HuH-7.5 (cell line): ENCODE data around the gene LEFTY2.
"Not testable (repeated sequence)": the region's sequence is repeated elsewhere in the genome, so short reads cannot be mapped to it uniquely, and the experiment has no call there.

Experiments used
- DNase-seq: peaks from one replicate; pipeline ENCODE4 v3.0.0; 2011; ENCODE audit warnings: low spot score

LEFTY2 gene

DNA sequence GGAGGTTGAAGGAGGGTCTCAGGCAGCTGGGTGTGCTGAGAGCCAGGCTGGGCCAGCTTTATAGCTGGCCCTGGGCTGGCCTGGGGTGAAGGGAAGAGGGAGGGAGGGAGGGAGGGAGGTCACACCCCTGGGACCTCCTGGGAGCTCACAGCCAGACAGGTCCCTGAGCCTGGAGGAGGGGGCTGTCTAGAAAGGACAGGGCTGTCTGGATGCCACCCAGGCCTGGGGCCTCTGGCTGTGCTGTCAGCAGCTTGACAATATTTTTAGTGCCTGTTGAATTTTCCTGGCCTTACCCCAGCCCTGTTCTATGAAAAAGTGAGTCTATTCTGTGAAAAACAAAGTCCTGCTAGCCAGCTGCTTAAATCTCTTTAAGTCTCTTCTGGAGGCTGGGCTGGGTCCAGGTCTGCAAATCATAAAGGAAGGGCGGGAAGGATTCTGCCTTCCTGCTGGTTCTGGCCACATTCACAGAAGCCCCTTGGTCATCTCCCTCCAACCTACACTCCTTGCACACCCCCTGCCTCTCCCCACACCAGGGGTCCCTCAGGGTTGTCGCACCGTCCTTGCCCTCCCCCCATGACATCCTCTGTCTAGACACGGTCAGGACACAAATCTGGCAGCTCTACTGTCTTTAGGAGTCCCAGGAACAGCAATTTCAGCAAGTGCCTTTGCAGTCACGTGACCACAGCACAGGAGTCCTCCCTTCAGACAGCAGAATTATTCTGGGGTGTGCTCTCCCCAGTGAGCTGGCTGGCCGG, at the start of gene LEFTY2:
Gene LEFTY2 (minus strand): TSS at position 34 of the 755 bp plus-strand sequence. CDS start 80 bp downstream, outside the sequence.
- DNase-seq: no peak

- no peak for DNase-seq
Observed at GRCh38 chr1:225987491-225988316, 46.7 kb upstream of the LEFTY2 start.

GRCh38 chr1:225981714-225982113, 40.7 kb upstream of the LEFTY2 start:
- DNase-seq: no peak

- DNase-seq: no peak
Observed at GRCh38 chr1:225980005-225980836, 39.2 kb upstream of the LEFTY2 start.

GRCh38 chr1:225979421-225979820, 38.4 kb upstream of the LEFTY2 start:
- DNase-seq: no peak

DNA sequence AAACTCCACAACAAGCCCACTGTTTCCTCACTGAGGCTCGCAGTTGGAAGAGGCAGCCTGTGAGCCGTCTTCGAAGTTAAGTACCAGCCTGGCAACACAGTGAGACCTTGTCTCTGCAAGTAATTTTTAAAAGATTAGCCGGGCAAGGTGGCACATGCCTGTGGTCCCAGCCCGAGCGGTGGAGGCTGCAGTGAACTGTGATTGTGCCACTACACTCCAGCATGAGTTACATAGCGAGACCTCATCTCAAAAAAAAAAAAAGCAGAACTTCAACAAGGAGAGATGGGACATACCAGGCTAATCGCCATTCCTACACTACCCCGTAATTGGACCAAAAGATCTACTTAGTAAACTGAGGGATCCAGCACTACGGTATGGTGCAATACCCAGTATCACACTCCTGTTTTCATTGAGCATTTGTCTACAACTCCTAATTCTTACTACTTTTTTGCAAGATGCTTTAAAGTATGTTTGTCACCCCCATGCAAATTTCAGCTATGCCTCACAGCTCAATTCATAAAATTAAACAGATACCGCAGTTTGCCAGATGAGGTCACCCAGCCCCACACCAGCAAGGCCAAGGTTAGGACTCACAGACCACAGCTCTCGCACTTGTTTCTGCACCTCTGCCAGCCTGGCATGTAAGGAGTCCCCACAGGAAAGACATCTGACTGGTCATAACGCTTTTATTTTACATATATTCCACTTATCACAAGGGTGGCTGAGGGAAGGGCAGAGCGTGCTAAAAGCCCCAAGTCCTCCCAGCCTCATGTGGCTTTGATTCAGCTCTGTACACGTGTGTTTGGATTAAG, 37.1 kb upstream of the LEFTY2 start:
- DNase-seq: no peak

DNA sequence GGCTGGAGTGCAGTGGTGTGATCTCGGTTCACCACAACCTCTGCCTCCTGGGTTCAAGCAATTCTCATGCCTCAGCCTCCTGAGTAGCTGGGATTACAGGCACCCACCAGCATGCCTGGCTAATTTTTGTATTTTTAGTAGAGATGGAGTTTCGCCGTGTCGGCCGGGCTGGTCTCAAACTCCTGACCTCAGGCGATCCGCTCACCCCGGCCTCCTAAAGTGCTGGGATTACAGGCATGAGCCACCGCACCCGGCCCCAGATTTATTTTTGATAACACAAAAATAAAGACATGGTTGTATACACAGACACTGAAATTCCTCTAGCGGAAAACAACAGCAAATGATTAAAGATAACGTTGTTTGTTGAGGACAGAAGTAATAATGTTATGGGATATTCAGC, 34.1 kb upstream of the LEFTY2 start:
- not testable (repeated sequence) for DNase-seq

DNA sequence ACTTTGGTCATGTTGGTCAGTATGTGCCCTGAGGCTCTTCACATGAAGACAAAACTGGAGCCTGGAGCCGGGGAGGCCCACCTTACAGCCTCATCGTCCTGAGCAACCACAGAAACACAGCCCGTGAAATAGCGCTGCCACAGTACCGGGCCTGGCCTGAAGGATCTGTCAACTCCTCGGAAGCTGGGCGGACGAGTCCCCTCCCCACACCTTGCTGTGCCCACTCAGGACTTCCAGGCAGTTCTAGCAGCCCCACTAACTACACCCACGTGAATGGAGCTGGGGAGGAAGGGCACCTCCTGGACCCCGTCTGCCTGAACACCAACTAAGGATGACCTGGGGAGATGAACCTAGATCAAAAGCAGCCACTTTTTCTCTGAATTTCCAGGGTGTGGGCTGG, 33.4 kb upstream of the LEFTY2 start:
- DNase-seq: no peak

- no peak for DNase-seq
Observed at GRCh38 chr1:225973158-225973557, 32.1 kb upstream of the LEFTY2 start.

DNA sequence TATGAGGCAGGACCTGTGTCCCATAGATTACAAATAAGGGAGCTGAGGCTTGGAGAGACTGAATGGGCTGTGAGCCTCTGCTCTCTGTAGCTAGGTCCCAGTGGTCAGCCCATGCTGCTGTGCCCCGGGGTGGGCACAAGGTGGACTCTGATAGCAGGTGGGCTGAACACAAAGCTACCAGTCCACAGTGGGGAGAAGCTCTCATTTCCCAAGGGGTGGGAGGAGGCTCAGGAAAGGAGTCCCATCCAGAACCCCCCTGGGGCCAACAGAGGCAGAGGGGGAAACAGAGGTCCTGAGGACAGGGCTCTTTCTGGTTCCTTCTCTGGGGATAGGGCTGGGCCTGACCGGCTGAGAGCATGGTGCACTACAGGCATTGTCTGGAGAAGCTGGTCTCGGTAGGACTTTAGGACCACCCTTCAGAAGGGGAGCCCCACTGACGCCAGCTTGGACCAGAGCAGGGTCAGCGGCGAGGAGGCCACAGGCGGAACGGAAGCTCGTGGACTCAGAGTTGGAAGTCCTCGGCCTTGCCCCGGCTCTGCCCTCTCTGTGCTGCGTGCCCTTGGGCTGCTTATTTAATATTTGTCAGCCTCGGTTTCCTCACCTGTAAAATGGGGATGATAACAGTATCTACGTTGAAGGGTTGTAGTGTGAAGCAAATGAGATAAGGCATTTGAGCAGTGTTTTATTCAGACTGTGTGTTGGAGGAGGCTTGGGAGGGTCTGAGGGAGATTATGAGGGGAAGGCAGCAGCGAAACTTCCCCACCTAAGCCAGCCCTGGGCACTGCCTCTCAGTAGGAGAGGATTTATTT, 31.5 kb upstream of the LEFTY2 start:
- DNase-seq: no peak

GRCh38 chr1:225970592-225971157, 29.7 kb upstream of the LEFTY2 start:
- DNase-seq: not testable (repeated sequence)

DNA sequence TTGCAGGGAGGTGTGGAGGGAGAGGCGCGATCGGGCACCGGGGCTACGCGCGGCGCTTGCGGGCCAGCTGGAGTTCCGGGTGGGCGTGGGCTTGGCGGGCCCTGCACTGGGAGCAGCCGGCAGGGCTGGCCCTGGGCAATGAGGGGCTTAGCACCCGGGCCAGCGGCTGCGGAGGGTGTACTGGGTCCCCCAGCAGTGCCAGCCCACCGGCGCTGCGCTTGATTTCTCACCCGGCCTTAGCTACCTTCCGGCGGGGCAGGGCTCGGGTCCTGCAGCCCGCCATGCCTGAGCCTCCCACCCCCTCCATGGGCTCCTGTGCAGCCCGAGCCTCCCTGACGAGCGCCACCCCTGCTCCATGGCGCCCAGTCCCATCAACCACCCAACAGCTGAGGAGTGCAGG, 28.7 kb upstream of the LEFTY2 start:
- not testable (repeated sequence) for DNase-seq

GRCh38 chr1:225965231-225965630, 24.2 kb upstream of the LEFTY2 start:
- no peak for DNase-seq

DNA sequence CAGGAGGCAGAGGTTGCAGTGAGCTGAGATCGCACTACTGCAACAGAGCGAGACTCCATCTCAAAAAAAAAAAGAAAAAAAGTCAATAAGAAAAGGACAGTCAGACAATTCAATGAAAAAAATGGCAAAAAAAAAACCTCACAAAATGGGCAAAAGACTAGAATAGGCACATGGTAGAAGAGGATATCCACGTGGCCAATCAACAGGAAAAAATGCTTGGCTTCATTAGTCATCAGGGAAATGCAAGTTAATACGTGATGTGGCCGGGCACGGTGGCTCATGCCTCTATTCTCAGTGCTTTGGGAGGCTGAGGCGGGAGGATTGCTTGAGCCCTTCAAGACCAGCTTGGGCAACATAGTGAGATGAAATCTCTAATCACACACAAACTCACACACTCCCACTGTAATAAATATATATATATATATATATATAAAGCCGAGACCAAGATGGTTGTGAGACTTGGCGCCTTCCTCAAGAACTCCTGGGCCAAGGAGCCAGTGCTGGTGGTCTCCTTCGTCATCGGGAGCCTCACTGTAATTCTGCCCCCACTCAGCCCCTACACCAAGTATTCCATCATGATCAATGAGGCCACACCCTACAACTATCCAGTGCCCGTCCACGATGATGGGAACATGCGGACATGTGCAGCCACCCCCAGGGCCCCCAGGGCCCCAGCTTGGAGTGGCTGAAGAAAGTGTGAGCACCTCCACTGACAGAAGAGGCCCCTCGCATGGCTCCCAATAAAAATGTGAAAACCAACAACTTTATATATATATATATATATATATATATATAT, 22.9 kb upstream of the LEFTY2 start:
- no peak for DNase-seq

DNA sequence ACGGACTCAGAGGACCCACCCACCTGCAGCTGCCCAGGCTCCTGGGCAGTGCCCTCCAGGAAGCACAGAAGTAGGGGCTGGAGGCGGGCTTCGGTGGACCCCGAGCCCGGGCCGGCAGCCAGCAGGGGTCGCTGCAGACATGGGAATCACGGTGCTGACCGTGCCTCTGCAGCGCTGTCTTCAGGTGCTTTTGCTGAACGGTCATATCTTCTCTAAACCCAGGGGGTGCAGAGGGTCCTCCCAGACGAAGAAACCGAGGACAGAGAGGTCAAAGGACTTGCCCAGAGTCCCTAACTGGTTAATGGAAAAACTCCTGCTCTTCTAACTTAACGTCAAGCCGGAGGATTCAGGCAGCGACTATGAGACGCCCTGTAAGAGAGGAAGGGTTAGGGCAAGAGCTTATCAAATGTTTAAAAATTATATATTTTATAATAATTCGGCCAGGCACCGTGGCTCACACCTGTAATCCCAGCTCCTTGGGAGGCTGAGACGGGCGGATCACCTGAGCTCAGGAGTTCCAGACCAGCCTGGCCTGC, 21.5 kb upstream of the LEFTY2 start:
- peak; percentile 67 for DNase-seq

DNA sequence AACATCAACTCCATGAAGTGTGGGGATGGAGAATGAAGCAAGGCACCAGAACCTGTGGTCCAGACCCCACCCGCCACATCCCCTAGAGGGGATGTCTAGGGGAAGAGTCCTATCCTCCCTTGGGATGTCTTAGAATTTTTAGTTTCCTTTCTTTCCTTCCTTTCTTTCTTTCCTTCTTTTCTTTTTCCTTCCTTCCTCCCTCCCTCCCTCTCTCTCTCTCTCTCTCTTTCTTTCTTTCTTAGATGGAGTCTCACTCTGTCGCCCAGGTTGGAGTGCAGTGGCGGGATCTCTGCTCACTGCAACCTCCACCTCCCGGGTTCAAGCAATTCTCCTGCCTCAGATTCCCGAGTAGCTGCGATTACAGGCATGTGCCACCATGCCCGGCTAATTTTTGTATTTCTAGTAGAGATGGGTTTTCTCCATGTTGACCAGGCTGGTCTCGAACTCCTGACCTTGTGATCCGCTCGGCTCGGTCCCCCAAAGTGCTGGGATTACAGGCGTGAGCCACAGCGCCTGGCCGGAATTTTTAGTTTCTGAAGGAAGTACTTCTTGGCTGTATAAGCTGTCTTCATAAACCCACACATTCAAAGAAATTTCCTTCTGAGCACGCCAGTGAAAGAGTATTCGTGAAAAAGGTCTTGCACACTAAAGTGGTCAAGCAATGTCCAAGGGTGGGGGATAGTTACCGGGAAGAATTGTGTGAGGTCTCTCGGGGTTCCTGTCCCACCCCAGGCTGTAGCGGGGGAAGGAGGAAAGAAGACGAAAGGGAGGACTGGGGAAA, 20.8 kb upstream of the LEFTY2 start:
- no peak for DNase-seq

DNA sequence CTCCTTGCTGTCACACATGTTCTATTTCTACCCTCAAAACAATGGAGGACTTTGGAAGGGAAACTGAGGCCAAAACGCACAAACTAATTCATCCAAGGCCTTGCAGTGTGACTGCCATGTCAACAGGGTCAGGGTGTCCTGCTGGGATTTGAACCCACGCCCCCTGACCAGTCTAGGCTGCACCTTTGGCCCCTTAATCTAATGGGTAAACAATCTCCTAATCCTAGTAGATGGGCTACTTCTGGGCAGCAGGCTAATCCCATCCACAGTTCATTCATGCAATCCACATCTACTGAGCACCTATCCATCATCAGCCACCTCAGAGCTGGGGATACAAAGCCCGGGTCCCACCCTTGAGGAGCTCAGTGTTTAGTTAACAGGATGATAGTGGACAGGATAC, 17.0 kb upstream of the LEFTY2 start:
- no peak for DNase-seq

DNA sequence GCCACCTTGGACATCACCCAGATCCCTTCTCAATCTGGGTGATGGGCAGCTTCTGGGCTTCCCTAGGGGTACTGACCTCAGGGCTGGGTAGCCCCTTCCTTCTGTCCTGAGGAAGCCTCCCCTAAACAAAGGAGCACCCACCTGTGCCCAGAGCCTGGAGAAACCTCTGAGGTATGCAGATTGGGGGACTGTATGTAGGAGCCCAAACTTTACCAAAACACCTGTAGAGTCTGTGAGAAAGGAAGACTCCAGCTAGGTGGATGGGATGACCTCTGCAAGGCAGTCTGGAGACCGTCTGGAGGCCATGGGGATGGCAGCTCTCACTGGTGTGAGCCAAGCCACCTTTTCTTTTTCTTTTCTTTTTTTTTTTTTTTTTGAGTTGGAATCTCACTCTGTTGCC, 13.7 kb upstream of the LEFTY2 start:
- no peak for DNase-seq
